Body of pancreas (tissue), 4 donors: ENCODE results near the gene CD8B2.

Source experiments
- CTCF ChIP-seq, 7 experiments: fragments of 450-650 bp in 4 of 7; fragments of 200-600 bp in 3 of 7; sonication (generic) in 3 of 7; IDR thresholded peaks; one replicate each; pipeline ENCODE4 v1.5.1; 2016 to 2019; ENCODE audit warnings: antibody characterized with exemption in 7 of 7
- POLR2A ChIP-seq, 3 donors: fragments of 450-650 bp; IDR thresholded peaks; one replicate each; pipeline ENCODE4 v1.6.1; 2016; ENCODE audit warnings: antibody characterized with exemption in 3 of 3, mild to moderate bottlenecking in 2 of 3

GRCh38 chr2:106523976-106524665 lies 37.0 kb downstream of the CD8B2 start:
- TF ChIP-seq CTCF (IDR thresholded peaks at IDR 0.05) (no peak), POLR2A (IDR thresholded peaks at IDR 0.05) (no peak)
